Heart right ventricle (tissue), 16 donors: ENCODE results near the gene ZNF674. TPM values are rescaled to one million over a fixed set of nuclear protein-coding genes. Genes with fewer than 3 reads are reported as not detected.
A peak's percentile ranks its signal among the peaks of the same experiment; 100 is the strongest.

ENCODE experiments used
- ATAC-seq, 8 donors: fragments of 200-7000 bp; cut with Tn5 transposase; one replicate each; pipeline ENCODE4 v1.9.1; 2020; ENCODE audit warnings: mild to moderate bottlenecking in 8 of 8, moderate library complexity in 8 of 8, moderate number of reproducible peaks in 1 of 8
- DNase-seq, 2 donors: peaks; one replicate each; pipeline ENCODE4 v3.0.0-alpha.2; 2020
- H3K27ac ChIP-seq, 10 donors: fragments of 200-600 bp; sonication (generic) in 2 of 10; one replicate each; pipeline versions ENCODE4 v1.5.0 to v1.8.0; 2020 to 2022; ENCODE audit warnings: mild to moderate bottlenecking in 3 of 10
- H3K27me3 ChIP-seq, 7 donors: fragments of 200-600 bp; one replicate each; pipeline ENCODE4 v1.8.0; 2021 to 2022; ENCODE audit warnings: mild to moderate bottlenecking in 2 of 7
- H3K36me3 ChIP-seq, 9 donors: fragments of 200-600 bp; sonication (generic) in 1 of 9; one replicate each; pipeline versions ENCODE4 v1.5.0 to v1.8.0; 2020 to 2022; ENCODE audit warnings: mild to moderate bottlenecking in 2 of 9
- H3K4me1 ChIP-seq, 9 donors: fragments of 200-600 bp; sonication (generic) in 1 of 9; one replicate each; pipeline versions ENCODE4 v1.5.0 to v1.8.0; 2020 to 2022; ENCODE audit warnings: mild to moderate bottlenecking in 4 of 9
- H3K4me3 ChIP-seq, 10 donors: fragments of 200-600 bp; sonication (generic) in 2 of 10; one replicate each; pipeline versions ENCODE4 v1.5.0 to v1.8.0; 2020 to 2022; ENCODE audit warnings: mild to moderate bottlenecking in 7 of 10, moderate library complexity in 2 of 10
- H3K9me3 ChIP-seq, 11 donors: fragments of 200-600 bp in 10 of 11; sonication (generic) in 2 of 11; one replicate each; pipeline versions ENCODE4 v1.5.0 to v1.8.0; 2013 to 2022; ENCODE audit warnings: mild to moderate bottlenecking in 2 of 11, control low read depth in 1 of 11, moderate library complexity in 1 of 11
- CTCF ChIP-seq, 9 donors: fragments of 200-600 bp; sonication (generic) in 2 of 9; IDR thresholded peaks; one replicate each; pipeline versions ENCODE4 v1.5.0 to v1.8.0; 2021 to 2022; ENCODE audit warnings: antibody characterized with exemption in 9 of 9, mild to moderate bottlenecking in 5 of 9, moderate library complexity in 1 of 9
- WGBS, 2 donors: extraction: QIAGEN DNeasy Blood & Tissue Kit; methylation state at CpG; one replicate each; pipeline ENCODE4 v1.1.7; 2013; ENCODE audit warnings: inconsistent platforms in 1 of 2; 5-methylcytosine and 5-hydroxymethylcytosine counted together
- intact Hi-C, 10 donors: fragments of 100-400 bp; cut with DNase I; formaldehyde crosslinking; loops; one replicate each; pipeline versions ENCODE4 v1.11.1 to v1.14.2; 2022
- polyA plus RNA-seq, 2 donors: library from polyadenylated mRNA; stranded (reverse); fragments of 200-250 nt; gene quantifications; one replicate each; pipeline ENCODE4 v1.2.3, GENCODE V29; 2013
- total RNA-seq, 10 donors: library from RNA; stranded (reverse); fragmentation: NEBNext Ultra II Directional in 3 of 10; extraction: Animal tissue kit (Norgen Biotek cat#: 25700) in 3 of 10; gene quantifications; one replicate each; pipeline versions ENCODE4 v1.2.1 to v1.2.4, GENCODE V29; 2021 to 2023
- donor health status: Arrhythmogenic right ventricular cardiomyopathy.
- donor health status: ischemic (EF 13 %, LVEDD 7.1; RV severe dilation, severe dysfunction).
- donor health status: healthy with polysubstance abuse.
- donor health status: DM: no; HTN: yes; CAD: no.
- donor health status: DM: no; HTN: no; CAD: no.
- donor health status: ischemic (EF 25% LVEDD 6.9; RV normal size, moderate dysfunction).
- donor health status: ischemic (EF 25% LVEDD 5.7; RV mildly dilated, moderate dysfunction).
- donor health status: healthy.
- donor health status: DM: yes; HTN: yes; CAD: no.
- donor health status: Ischemic cardiomyopathy.
- donor health status: ischemic (EF 35%, LVEDD 5.7; RV mildly dilated, moderate dysfunction).
- donor health status: nonischemic (EF 11% LVEDD 7.7; RV severe dilation, severe dysfunction).
- donor health status: DM: yes; HTN: yes; CAD: no.
- donor health status: PGD.
- donor health status: ischemic (EF 29% LVEDD 5.4; RV normal size, mild dysfunction).
- donor health status: nonischemic (EF 23%, LVEDD 6.1; RV moderate dilation, normal function).

Gene ZNF674
- total and polyA plus RNA-seq, 12 donors = 0.91 to 4.3 (median 2.5) TPM

- Histone ChIP-seq H3K4me3 (no peak overlapping the region), H3K9me3 (no peaks in the 10 kb centered on the region), H3K27ac (peak overlapping the region in 9 of 10 donors; percentile 20 to 82 (median 62)), H3K27me3 (no peaks in the 10 kb centered on the region), H3K36me3 (peaks cover 0 to 4% (median 0%) of the 10 kb centered on the region in 9 donors), H3K4me1 (peaks cover 0 to 67% (median 37%) of the 10 kb centered on the region in 9 donors)
- 41 to 42% methylated on average over 3 of the region's 3 CpGs for WGBS, 2 donors
- TF ChIP-seq CTCF (IDR thresholded peaks at IDR 0.05) = no peak
- intact Hi-C loops = no loop called here
- no peak for ATAC-seq
- DNase-seq = no peak
Measured at GRCh38 chrX:46582325-46582724, 37.1 kb upstream of the ZNF674 start.

GRCh38 chrX:46580613-46581012, 35.4 kb upstream of the ZNF674 start:
- ATAC-seq (no peak), DNase-seq (no peak)
- Histone ChIP-seq H3K4me3 (no peak overlapping the region), H3K27ac (no peak overlapping the region), H3K27me3 (no peaks in the 10 kb centered on the region), H3K36me3 (peaks cover 0 to 4% (median 0%) of the 10 kb centered on the region in 9 donors), H3K4me1 (peaks cover 0 to 61% (median 37%) of the 10 kb centered on the region in 9 donors), H3K9me3 (no peaks in the 10 kb centered on the region)
- intact Hi-C loops = no loop called here
- 85 to 96% methylated on average over 6 of the region's 6 CpGs for WGBS, 2 donors
- no peak for TF ChIP-seq CTCF (IDR thresholded peaks at IDR 0.05)

- Histone ChIP-seq H3K27me3 (no peaks in the 10 kb centered on the region), H3K9me3 (peaks cover 0 to under 1% (median 0%) of the 10 kb centered on the region in 11 donors), H3K4me3 (no peak overlapping the region), H3K27ac (peak overlapping the region in 2 of 10 donors; percentile 22 to 77), H3K4me1 (peaks cover 0 to 50% (median 38%) of the 10 kb centered on the region in 9 donors), H3K36me3 (peaks cover 0 to 4% (median 0%) of the 10 kb centered on the region in 9 donors)
- WGBS, 2 donors = 91 to 94% methylated on average over 1 of the region's 1 CpG
- intact Hi-C loops = loop anchor here in 7 of 10 donors (5.0 to 10.0 kb wide), 4 partner anchors 48 to 106 kb away; no protein-coding TSS in a partner anchor
- ATAC-seq = no peak
- TF ChIP-seq CTCF (IDR thresholded peaks at IDR 0.05) = no peak
- DNase-seq = no peak
Measured at GRCh38 chrX:46579250-46579649, 34.0 kb upstream of the ZNF674 start.

- no peak for TF ChIP-seq CTCF (IDR thresholded peaks at IDR 0.05)
- no peaks in the 10 kb centered on the region for H3K27me3 ChIP-seq
- H3K27ac ChIP-seq = peak overlapping the region; percentile 34 to 84 (median 74)
- intact Hi-C loops = loop anchor here in 7 of 10 donors (5.0 to 10.0 kb wide), 4 partner anchors 50 to 107 kb away; no protein-coding TSS in a partner anchor
- H3K4me1 ChIP-seq = peaks cover 0 to 36% (median 22%) of the 10 kb centered on the region in 9 donors
- peaks cover 0 to 7% (median 0%) of the 10 kb centered on the region in 11 donors for H3K9me3 ChIP-seq
- ATAC-seq (peak in 4 of 8 donors; percentile 3 to 31 (median 27)), DNase-seq (no peak)
- 36 to 48% methylated on average over 7 of the region's 7 CpGs for WGBS, 2 donors
- H3K4me3 ChIP-seq = peak overlapping the region in 8 of 10 donors; percentile 12 to 75 (median 67)
- H3K36me3 ChIP-seq = peaks cover 0 to 4% (median 0%) of the 10 kb centered on the region in 9 donors
Measured at GRCh38 chrX:46577221-46578005, 32.2 kb upstream of the ZNF674 start.
